ENCODE results near the gene SNX7.

The SNX7 gene

DNA sequence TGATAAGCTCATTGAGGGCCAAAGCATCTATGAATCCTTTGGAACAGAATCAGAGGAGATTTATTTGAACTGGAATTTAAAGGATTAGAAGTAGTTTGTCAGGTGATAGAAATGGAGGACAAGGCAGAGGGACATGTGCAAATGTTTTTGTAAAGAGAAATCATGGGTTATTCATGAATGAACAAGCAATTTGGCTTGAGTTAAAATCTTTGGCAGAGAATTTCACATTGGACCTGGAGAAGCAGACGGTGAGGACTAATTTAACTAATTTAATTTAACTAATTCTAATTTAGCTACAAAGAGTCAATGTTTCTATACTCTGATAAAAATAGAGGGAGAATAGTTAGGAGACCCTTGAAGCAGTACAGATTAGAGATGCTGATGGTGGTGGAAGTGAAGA lies 36.3 kb downstream of the SNX7 start:
- Histone ChIP-seq H3K36me3 (ENCODE audit: low read length) (no peaks in the 10 kb centered on the region), H3K27ac (ENCODE audit: low read depth, low read length) (no peak overlapping the region), H3K4me2 (ENCODE audit: low read depth, low read length, poor library complexity, severe bottlenecking) (no peak overlapping the region), H4K20me1 (ENCODE audit: low read depth, low read length) (no peaks in the 10 kb centered on the region), H3K9me3 (ENCODE audit: insufficient read depth, low read length) (no peaks in the 10 kb centered on the region), H3K4me3 (ENCODE audit: insufficient read depth, low read length, poor library complexity, severe bottlenecking) (no peak overlapping the region), H2AFZ (ENCODE audit: low read depth, low read length, severe bottlenecking) (no peak overlapping the region), H3K9me2 (replicated peaks; ENCODE audit: insufficient read depth, low read length) (no peaks in the 10 kb centered on the region), H3K9ac (ENCODE audit: low read length) (no peak overlapping the region), H3F3A (ENCODE audit: insufficient read depth) (no peaks in the 10 kb centered on the region), H3K27me3 (ENCODE audit: low read length) (no peaks in the 10 kb centered on the region), H3K79me2 (ENCODE audit: insufficient read depth, low read length) (no peaks in the 10 kb centered on the region)
- TF ChIP-seq, protein P1, sequence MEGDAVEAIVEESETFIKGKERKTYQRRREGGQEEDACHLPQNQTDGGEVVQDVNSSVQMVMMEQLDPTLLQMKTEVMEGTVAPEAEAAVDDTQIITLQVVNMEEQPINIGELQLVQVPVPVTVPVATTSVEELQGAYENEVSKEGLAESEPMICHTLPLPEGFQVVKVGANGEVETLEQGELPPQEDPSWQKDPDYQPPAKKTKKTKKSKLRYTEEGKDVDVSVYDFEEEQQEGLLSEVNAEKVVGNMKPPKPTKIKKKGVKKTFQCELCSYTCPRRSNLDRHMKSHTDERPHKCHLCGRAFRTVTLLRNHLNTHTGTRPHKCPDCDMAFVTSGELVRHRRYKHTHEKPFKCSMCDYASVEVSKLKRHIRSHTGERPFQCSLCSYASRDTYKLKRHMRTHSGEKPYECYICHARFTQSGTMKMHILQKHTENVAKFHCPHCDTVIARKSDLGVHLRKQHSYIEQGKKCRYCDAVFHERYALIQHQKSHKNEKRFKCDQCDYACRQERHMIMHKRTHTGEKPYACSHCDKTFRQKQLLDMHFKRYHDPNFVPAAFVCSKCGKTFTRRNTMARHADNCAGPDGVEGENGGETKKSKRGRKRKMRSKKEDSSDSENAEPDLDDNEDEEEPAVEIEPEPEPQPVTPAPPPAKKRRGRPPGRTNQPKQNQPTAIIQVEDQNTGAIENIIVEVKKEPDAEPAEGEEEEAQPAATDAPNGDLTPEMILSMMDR (IDR thresholded peaks at IDR 0.05; ENCODE audit: insufficient read depth, low read length, poor library complexity, severe bottlenecking), result no peak
- TF ChIP-seq EZH2phosphoT487 (conservative IDR thresholded peaks at IDR 0.05; ENCODE audit: low read length), result no peak

DNA sequence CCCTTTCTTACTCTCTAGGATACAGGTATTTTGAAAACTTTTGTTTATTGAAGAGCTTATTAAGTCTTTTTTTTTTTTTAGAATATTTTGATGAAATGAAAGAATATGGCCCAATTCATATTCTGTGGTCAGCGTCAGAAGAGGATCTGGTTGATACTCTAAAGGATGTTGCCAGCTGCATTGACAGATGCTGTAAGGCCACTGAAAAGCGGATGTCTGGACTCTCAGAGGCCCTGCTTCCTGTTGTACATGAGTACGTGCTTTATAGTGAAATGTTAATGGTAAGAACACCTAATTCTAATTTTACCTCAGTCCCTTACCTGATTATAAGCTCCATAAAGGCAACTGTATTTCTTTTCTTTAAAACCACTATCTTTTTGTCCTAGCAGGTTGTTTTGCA lies 37.1 kb downstream of the SNX7 start:
- Histone ChIP-seq H3K4me3 (ENCODE audit: insufficient read depth, low read length, poor library complexity, severe bottlenecking) (no peak overlapping the region), H3K4me2 (ENCODE audit: low read depth, low read length, poor library complexity, severe bottlenecking) (no peak overlapping the region), H2AFZ (ENCODE audit: low read depth, low read length, severe bottlenecking) (no peak overlapping the region), H3K9ac (ENCODE audit: low read length) (no peak overlapping the region), H3K9me2 (replicated peaks; ENCODE audit: insufficient read depth, low read length) (no peaks in the 10 kb centered on the region), H4K20me1 (ENCODE audit: low read depth, low read length) (no peaks in the 10 kb centered on the region), H3K36me3 (ENCODE audit: low read length) (no peaks in the 10 kb centered on the region), H3F3A (ENCODE audit: insufficient read depth) (no peaks in the 10 kb centered on the region), H3K27me3 (ENCODE audit: low read length) (no peaks in the 10 kb centered on the region), H3K9me3 (ENCODE audit: insufficient read depth, low read length) (no peaks in the 10 kb centered on the region), H3K27ac (ENCODE audit: low read depth, low read length) (no peak overlapping the region), H3K79me2 (ENCODE audit: insufficient read depth, low read length) (no peaks in the 10 kb centered on the region)
- TF ChIP-seq, protein P1 (IDR thresholded peaks at IDR 0.05; ENCODE audit: insufficient read depth, low read length, poor library complexity, severe bottlenecking), result no peak
- TF ChIP-seq EZH2phosphoT487 (conservative IDR thresholded peaks at IDR 0.05; ENCODE audit: low read length), result no peak

DNA sequence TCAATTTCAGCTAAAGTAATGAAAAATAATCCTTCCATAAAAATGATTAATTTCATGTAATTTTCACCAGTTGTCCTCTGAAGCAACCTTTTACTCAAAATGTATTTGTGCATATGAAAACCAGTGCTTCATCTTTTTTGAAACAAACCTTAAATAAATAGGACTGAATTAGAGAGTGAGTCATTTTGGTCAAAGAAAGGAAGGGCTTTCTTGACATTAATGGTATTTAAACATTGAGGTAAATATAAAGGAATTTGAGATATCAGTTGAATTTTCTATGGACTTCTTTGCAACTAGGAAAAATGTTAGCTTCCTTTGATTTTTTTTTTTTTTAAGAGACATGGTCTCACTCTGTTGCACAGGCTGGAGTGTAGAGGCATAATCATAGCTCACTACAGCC lies 38.7 kb downstream of the SNX7 start:
- Histone ChIP-seq H3K27ac (ENCODE audit: low read depth, low read length) (no peak overlapping the region), H3K9ac (ENCODE audit: low read length) (no peak overlapping the region), H3K4me3 (ENCODE audit: insufficient read depth, low read length, poor library complexity, severe bottlenecking) (no peak overlapping the region), H2AFZ (ENCODE audit: low read depth, low read length, severe bottlenecking) (no peak overlapping the region), H4K20me1 (ENCODE audit: low read depth, low read length) (no peaks in the 10 kb centered on the region), H3F3A (ENCODE audit: insufficient read depth) (no peaks in the 10 kb centered on the region), H3K79me2 (ENCODE audit: insufficient read depth, low read length) (no peaks in the 10 kb centered on the region), H3K27me3 (ENCODE audit: low read length) (no peaks in the 10 kb centered on the region), H3K4me2 (ENCODE audit: low read depth, low read length, poor library complexity, severe bottlenecking) (no peak overlapping the region), H3K9me2 (replicated peaks; ENCODE audit: insufficient read depth, low read length) (no peaks in the 10 kb centered on the region), H3K36me3 (ENCODE audit: low read length) (no peaks in the 10 kb centered on the region), H3K9me3 (ENCODE audit: insufficient read depth, low read length) (no peaks in the 10 kb centered on the region)
- TF ChIP-seq, protein P1 (IDR thresholded peaks at IDR 0.05; ENCODE audit: insufficient read depth, low read length, poor library complexity, severe bottlenecking), result no peak
- no peak for TF ChIP-seq EZH2phosphoT487 (conservative IDR thresholded peaks at IDR 0.05; ENCODE audit: low read length)

Data from SU-DHL-6 (cell line).